HG02588 (cell line): ENCODE data around the gene PRKG1.
"Not testable (repeated sequence)": the region's sequence is repeated elsewhere in the genome, so short reads cannot be mapped to it uniquely, and the experiment has no call there.

ENCODE experiments used
- ATAC-seq: cut with Tn5 transposase; IDR thresholded peaks from one replicate; pipeline ENCODE4 v1.9.1; 2021; ENCODE audit warnings: mild to moderate bottlenecking, moderate library complexity; ENCODE audit not compliant: unreplicated experiment

Gene PRKG1

DNA sequence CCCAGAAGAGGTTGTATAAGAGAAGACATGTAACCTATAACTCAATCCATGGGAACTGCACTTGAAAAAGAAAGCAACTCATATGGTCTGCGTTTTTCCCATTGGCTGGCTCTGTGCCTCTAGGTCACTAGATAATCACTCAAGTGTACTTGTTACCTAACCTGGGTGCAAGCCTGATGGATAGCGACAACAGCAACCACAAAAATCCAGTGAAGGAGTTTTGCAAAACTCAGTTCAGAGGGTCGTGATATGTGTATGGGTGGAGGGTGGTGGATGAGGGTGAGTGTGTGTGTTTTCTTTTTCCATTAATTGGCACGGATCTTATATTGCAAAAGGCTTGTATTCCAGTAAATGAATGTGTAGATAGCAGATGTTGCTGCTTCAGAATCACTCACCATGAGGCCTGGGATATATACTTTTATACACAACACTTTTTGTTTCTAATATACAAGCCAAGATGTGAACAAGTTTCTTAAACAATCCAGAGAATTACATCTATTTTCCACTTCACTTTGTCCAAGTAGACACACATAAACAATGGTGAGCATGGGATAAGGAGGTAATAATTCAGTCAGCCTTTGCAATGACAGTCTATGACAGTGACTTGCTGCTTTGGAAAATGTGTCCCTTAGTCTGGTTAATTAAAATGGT lies 952.9 kb downstream of the PRKG1 start:
- no peak for ATAC-seq

DNA sequence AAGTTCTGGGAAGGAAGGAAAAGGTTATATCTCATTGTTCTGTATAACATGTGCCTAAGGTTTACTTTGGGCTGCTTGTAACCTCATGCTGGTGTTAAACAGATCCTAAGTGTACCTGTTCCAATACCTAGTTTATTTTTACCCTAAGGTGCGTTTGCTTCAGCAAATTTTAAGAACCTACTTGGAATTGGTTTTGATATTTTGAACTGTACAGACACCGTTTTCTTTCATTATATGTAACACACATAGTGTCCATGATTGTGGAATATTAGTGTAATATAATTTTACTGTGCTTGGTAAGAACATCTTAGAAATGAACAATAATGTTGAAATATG lies 954.2 kb downstream of the PRKG1 start:
- ATAC-seq: no peak

- no peak for ATAC-seq
Observed at GRCh38 chr10:52029628-52030027, 955.3 kb downstream of the PRKG1 start.

GRCh38 chr10:52030051-52030790 lies 955.9 kb downstream of the PRKG1 start:
- no peak for ATAC-seq

DNA sequence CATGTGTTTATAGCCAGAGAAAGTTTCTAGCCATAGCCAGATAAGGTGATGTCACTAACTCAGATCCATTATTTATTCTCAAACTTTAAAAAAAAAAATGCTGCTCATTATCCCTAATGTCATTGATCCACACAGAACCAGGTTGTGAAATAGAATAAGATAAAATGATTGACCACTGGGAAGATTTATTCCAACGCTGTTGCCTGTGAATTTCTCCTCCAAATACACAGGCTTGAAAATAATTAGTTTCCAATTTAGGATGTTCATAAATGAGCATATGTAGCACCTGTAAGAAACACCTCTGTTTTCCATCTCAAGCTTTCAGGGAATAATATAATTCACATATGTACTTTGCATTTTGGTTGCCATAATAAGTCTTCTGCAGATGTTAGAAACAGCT lies 956.7 kb downstream of the PRKG1 start:
- no peak for ATAC-seq

DNA sequence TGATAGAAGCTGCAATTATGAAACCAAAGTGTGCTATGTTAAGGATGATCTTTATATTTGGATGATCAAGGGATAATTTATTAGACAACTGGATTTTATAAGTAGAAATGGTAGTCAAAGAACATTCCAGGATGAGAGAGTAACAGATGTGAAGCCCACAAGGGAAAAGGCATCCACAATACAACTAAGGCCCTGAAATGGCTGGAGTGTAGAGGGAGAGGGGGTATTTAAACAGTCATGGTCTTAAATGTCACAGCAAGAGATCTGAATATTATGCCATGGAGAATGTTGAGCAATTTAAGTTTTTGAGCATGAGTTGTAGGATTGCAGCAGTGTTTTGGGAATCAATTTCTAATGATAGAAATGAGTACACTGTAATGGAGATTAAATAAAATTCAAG lies 957.5 kb downstream of the PRKG1 start:
- ATAC-seq: no peak

- no peak for ATAC-seq
Observed at GRCh38 chr10:52032681-52033629, 958.7 kb downstream of the PRKG1 start.

DNA sequence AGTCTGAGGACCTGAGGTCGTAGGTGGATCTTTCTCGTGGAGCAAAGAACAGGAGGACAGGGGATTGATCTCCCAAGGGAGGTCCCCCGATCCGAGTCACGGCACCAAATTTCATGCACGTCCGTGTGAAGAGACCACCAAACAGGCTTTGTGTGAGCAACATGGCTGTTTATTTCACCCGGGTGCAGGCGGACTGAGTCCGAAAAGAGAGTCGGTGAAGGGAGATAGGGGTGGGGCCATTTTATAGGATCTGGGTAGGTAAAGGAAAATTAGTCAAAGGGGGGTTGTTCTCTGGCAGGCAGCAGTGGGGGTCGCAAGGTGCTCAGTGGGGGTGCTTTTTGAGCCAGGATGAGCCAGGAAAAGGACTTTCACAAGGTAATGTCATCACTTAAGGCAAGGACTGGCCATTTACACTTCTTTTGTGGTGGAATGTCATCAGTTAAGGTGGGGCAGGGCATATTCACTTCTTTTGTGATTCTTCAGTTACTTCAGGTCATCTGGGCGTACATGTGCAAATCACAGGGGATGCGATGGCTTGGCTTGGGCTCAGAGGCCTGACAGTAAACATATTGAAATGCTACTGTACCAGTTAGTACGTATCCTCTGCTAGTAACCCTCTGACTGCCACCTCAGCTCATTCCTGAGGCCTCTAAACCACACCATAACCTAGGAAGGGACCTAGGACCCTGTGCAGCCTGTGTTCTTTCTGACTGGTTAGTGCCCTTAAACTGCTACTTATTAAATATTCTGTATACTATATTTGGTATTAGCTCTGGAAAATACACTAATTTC lies 964.9 kb downstream of the PRKG1 start:
- ATAC-seq: not testable (repeated sequence)

GRCh38 chr10:52040486-52040885 lies 966.2 kb downstream of the PRKG1 start:
- ATAC-seq: no peak

- ATAC-seq: no peak
Observed at GRCh38 chr10:52043811-52044210, 969.5 kb downstream of the PRKG1 start.

GRCh38 chr10:52048051-52048450 lies 973.8 kb downstream of the PRKG1 start:
- no peak for ATAC-seq

DNA sequence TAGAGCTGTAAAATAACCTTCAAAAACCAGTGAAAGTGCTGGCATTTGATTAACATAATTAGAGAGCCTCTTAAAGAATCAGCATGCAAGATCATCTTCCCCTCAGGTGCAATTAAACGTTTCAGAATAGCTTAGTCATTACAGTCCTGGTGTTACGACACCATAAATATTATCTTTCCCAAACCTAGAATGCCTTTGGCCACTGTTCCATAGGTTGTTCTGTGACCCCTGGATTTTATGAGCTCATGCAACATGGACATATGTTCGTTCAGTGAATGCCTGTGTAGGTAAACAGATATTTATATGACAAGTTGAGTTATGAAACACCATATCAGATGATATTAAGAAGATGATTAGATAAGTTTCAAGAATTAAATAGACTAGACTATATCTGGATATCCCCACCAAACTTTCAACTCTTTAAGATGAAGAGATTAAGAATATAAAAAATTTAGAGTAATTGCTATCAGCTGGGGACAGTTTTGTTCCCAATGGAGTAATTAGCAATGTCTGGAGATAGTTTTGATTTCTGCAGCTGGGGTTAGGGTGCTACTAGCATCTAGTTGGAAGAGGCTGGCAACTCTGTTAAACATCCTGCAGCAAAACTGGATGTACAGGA lies 976.3 kb downstream of the PRKG1 start:
- ATAC-seq: no peak

DNA sequence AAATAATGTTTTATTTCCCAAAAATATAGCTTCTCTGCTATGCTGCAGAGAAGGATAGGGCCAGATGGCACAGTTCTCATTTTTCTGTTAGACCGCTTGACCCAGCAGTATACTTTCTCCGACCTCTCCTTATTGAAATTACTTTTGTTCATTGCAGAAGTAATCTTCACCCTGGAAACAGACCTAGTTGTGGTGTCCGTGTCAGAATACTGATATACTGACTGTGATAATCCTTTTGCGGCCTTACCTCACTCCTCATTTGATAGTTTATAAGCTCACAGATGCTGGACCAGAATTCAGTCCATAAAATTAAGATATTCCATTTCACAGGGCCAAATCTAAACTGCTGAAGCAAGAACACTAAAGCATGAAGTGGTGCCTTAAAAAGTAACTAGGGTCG lies 979.2 kb downstream of the PRKG1 start:
- ATAC-seq: no peak

- ATAC-seq: no peak
Observed at GRCh38 chr10:52056291-52056690, 982.0 kb downstream of the PRKG1 start.

GRCh38 chr10:52059089-52059488 lies 984.8 kb downstream of the PRKG1 start:
- ATAC-seq: no peak

DNA sequence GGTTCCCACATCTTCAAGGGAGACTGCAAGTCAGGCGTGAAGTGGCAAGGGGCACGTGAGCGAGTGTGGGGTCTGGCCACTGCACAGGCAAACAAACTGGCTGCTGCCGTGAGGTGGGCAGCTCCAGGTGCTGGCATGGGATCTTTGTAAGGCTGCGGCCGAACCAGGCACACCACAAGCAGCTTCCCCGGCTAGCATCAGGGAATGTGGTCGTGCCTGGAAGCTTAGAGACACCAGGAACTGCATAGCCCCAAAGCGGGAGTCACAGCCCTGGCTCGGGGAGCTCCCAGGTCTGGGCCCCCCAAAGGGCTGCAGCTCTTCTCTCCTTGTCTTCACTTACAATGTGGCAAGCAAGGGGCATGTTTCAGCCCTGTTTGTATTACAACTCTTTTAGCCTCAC lies 988.9 kb downstream of the PRKG1 start:
- no peak for ATAC-seq

- ATAC-seq: no peak
Observed at GRCh38 chr10:52064084-52064845, 990.0 kb downstream of the PRKG1 start.

- ATAC-seq: no peak
Observed at GRCh38 chr10:52066383-52066782, 992.1 kb downstream of the PRKG1 start.

GRCh38 chr10:52068485-52068884 lies 994.2 kb downstream of the PRKG1 start:
- ATAC-seq: no peak

GRCh38 chr10:52071814-52072213 lies 997.5 kb downstream of the PRKG1 start:
- ATAC-seq: no peak
